ENCODE measurements around the gene TOM1L2.

GRCh38 chr17:17989618-17990017 is 17.4 kb upstream of the TOM1L2 start:
- no peak for TF ChIP-seq CTCF (IDR thresholded peaks at IDR 0.05; ENCODE audit: poor library complexity)
- TF ChIP-seq EZH2 (IDR thresholded peaks at IDR 0.05; ENCODE audit: borderline replicate concordance): no peak
